SIG-M5 treated with dmso at 0.1 percent for 504 hours (cell line): ENCODE data around the gene ZNF236.

Experiments
- DNase-seq: peaks from one replicate; lab custom pipeline; 2025; ENCODE audit not compliant: unreplicated experiment; lab: John Stamatoyannopoulos, UW

Gene ZNF236

DNA sequence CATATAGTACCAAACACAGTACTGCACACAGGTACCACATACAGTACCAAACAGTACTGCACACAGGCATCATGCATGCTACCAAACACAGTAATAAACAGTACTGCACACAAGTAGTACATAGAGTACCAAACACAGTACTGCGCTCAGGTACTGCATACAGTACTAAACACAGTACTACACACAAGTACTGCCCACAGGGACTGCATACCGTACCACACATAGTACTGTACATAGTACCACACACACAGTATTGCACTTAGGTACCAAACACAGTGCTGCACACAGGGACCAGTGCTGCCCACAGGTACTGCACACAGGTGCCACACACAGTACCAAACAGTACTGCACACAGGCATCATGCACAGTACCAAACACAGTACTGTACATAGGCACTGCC, 74.9 kb downstream of the ZNF236 start:
- no peak for DNase-seq

GRCh38 chr18:76903386-76903785, 81.0 kb downstream of the ZNF236 start:
- no peak for DNase-seq

GRCh38 chr18:76905821-76906220, 83.5 kb downstream of the ZNF236 start:
- DNase-seq = no peak

DNA sequence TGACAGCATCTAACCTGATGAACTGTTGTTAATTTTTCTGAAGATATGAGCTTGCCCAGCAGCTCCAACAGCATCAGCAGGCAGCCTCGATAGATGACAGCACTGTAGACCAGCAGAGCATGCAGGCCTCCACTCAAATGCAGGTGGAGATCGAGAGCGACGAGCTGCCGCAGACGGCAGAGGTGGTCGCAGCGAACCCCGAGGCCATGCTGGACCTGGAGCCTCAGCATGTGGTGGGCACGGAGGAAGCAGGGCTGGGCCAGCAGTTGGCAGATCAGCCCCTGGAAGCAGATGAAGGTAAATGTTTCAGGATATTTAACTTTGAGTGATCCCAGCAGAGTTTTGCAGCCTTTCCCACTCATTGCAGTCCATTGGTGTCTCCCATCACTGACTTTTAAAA, 85.9 kb downstream of the ZNF236 start:
- no peak for DNase-seq

- no peak for DNase-seq
Observed at GRCh38 chr18:76909439-76909838, 87.1 kb downstream of the ZNF236 start.

GRCh38 chr18:76911440-76911839, 89.1 kb downstream of the ZNF236 start:
- no peak for DNase-seq

DNA sequence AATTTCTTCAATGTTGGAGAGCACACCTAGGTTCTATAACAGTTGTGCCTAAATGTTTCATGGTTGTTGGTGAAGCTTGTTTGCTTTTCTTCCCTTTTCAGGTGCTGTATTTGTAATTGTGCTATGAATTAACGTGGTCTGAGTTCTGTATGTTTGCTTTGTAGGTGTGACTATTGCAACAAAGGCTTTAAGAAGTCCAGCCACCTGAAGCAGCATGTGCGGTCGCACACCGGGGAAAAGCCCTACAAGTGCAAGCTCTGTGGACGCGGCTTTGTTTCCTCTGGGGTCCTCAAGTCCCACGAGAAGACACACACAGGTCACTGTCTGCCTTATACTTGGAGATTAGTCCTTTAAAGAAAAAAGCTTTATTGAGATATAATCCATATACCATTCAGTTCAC, 91.2 kb downstream of the ZNF236 start:
- DNase-seq = no peak

- DNase-seq = no peak
Observed at GRCh38 chr18:76914314-76914713, 92.0 kb downstream of the ZNF236 start.

GRCh38 chr18:76914796-76915195, 92.4 kb downstream of the ZNF236 start:
- no peak for DNase-seq

DNA sequence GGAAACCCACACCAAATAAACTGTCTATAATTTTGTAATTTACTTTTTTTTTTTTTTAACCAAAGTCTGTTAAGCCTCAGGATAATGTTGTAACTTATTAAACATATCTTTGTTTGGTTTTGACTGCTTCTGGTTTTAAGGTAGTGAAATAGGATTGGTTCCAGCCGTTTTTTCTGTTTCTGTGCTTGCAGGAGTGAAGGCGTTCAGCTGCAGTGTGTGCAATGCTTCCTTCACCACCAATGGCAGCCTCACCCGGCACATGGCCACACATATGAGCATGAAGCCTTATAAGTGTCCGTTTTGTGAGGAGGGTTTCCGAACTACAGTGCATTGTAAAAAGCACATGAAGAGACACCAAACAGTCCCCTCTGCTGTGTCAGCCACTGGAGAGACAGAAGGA, 93.1 kb downstream of the ZNF236 start:
- no peak for DNase-seq

GRCh38 chr18:76920974-76921373, 98.6 kb downstream of the ZNF236 start:
- no peak for DNase-seq

DNA sequence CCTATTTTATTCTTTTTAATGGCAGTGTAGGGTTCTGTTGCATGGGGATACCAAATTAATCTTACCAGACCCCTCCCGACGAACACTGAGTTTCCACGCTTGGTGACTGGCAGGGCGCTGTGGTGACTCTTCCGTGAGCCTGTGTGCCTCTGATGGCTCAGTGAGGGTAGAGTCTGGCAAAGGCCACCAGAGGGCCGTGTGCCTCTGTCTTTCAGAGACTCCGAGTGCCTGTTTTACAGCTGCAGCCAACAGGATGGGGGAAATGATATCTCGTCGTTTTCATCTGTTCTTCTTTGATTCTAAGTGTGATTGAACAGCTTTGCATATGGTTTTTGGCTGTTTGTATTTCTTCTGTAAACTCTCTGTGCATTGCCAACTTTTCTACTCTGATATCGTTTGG, 99.8 kb downstream of the ZNF236 start:
- DNase-seq = peak; percentile 22

- no peak for DNase-seq
Observed at GRCh38 chr18:76923485-76924085, 101.2 kb downstream of the ZNF236 start.

DNA sequence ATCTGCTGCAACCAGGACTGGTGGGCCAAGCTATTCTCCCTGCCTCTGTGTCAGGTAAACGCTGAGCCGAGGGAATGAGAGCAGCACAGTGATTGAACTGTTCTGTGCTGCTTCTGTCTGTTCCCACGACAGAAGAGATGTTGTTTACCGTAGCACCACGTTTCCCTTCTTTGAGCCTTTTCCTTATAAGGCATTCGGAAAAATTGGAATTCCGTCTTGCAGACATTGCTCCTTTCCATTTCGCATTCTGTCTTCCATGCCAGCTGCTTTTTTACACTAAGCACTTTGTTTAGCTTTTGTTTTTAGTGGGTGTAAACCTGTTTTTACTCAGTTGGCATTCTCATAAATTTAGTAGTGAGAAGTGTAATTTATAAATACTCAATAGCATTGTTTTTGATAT, 103.1 kb downstream of the ZNF236 start:
- DNase-seq = no peak

DNA sequence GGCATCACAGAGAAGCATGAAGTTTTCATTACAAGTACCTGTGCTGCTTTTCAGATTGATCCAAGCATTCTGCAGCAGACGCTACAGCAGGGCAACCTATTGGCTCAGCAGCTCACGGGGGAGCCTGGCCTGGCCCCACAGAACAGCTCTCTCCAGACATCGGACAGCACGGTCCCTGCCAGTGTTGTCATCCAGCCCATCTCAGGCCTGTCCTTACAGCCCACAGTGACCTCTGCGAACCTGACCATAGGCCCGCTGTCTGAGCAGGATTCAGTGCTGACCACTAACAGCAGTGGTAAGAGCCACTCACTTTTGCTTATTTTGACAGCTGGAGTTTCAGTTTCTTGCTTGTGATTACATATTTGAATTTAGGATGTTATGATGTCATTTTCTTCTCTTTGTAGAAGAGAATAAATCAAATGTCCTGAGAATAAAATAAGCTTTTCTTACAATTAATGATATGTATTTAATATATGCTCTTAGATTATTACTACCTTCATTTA, 104.9 kb downstream of the ZNF236 start:
- no peak for DNase-seq

DNA sequence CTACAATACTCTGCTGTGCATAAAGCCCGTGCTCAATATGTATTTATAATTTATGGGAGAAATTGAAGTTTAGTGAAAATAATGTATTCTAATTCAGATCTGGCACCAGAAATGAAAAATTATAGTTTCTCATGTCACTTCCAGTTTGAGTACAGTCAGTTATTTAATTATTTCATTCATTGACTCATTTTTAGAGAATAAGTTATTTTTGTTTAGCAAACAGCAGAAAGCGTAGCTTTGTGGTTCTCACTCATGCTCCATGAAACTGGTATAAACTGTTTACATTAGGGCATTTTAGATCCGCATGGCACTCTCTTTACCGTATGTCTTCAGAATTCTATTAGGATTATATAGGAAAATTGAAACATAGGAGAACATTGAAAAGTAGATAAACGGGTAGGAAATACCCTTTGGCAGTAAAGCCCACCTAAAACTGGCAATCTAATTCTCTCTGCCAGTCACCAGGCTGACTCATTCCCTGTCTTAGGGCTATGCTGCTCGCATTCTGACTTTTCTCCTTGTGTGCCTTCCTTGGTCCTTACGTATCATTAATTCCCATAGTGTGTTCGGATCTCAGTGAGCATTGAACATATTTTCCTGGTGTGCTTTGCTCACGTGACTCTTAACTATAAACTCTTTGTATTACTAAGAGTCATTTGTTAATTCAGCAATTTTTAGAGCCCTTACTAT, 106.0 kb downstream of the ZNF236 start:
- no peak for DNase-seq

- DNase-seq = no peak
Observed at GRCh38 chr18:76931171-76931570, 108.8 kb downstream of the ZNF236 start.

DNA sequence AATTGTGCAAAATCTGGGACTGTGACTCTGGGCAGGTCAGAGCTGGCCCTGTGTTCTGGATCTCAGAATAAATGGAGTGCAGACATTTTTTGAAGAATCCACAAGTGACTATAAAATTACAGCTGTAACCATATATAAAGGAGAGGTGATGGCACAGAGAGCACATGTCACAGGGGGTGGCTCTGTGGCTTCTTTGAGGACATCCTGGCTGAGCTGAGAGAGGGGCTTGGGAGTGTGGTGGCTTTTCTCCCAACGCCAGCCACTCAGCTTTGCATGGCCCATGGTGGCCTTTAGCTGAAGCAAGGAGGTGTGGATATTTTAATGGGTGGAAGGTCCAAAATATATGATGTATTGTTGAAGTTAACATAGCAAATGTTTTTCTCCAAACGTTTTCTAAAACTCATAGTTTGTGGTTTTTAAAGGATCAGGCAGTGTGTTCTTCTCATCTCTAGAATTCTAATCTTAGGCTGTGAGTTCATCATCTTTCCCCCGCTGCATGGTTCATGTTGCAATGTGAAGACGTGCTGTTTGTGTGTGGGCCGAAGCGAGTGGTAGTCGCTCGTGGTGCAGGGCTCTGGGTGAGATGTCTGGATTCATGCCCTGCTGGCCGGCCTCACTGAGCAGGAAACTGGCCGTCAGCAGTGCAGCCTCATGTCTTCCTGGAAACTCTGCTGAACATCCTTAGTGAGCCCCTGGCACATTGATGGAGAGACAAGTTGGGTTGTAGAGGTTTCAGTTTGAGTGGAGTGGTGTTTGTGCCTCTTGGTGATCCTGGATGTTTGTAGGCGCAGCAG, 109.9 kb downstream of the ZNF236 start:
- DNase-seq = no peak

DNA sequence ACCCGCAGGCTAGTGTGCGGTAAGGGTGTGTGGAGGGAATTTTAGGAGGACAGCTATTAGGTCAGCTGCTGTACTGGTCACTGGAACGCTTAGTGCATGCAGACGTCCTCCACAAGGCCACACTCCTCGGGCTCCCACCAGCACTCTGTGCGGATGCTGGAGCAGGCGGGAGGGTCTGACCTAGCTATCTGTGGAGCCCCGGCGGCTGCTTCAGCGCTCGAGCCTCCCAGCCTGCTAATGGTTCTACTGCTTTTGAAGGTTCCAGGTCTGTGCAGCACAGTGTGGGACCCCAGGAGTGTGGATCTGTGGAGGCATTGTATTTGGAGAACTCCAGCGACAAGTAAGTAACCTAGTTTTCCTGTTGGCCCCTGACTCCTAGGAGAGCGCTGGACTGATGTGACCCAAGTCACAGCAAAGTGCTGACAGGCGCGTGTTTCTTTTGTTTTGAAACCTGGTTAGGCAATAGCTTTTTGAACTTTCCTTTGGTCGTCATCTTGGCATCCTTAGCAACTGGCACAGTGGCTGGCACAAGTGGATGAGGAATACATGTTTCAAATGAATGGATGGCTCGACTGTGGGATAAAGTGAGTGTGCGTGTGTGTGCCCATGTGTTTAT, 113.5 kb downstream of the ZNF236 start:
- DNase-seq = no peak

DNA sequence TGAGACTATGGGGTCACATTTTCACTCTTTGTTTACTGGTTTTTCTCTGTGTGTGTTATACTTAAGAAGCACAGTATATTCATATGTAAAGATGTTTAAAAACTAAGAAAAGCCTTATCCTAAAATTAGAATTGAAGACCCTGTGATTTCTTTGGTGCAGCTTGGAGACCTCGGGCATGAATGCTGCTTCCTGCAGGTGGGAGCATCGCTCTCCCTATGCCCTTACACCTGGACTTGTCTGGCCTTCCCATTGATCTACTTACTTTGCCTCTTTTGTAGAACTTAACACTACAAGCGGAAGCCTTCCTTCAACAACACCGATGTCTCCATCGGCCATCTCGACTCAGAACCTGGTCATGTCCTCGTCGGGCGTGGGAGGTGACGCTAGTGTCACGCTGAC, 114.5 kb downstream of the ZNF236 start:
- DNase-seq = no peak

- no peak for DNase-seq
Observed at GRCh38 chr18:76937597-76937996, 115.2 kb downstream of the ZNF236 start.

GRCh38 chr18:76938619-76939018, 116.3 kb downstream of the ZNF236 start:
- no peak for DNase-seq
